Measurements from ENCODE around the gene ASB13. TPM values are rescaled to one million over a fixed set of nuclear protein-coding genes. Genes with fewer than 3 reads are reported as not detected.

ASB13 gene
- total and polyA plus RNA-seq, 4 donors, result 14.3 to 35.8 (median 23.6) TPM

DNA sequence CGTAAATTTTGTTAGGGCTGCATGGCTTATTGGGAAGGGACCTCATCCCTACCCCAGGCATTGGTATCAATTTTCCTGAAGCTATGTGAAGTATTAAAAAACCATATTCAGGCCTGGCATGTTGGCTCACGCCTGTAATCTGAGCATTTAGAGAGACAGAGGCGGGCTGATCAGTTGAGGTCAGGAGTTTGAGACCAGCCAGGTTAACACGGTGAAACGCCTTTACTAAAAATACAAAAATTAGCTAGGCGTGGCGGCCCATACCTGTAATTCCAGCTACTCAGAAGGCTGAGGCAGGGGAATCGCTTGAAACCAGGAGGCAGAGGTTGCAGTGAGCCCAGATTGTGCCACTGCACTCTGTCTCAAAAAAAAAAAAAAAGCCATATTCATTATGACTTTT lies 25.4 kb upstream of the ASB13 start:
- H3K4me3 ChIP-seq (ENCODE audit: low read depth, low read length), result peak overlapping the region; percentile 59
- H3K27ac ChIP-seq (ENCODE audit: low read depth, low read length), result no peak overlapping the region

DNA sequence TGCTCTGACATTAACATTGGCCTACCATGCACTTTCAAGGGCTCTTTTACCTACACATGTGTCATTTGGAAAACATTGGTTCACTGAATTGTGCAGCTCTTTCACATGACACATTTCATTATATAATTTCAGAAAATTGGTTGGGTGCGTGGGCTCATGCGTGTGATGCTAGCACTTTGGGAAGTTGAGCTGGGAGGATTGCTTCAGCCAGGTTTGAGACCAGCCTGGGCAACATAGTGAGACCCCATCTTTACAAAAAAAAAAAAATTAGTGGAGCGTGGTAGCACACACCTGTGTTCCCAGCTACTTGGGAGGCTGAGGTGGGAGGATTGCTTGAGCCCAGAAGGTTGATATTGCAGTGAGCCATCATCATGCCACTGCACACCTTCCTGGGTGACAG lies 22.2 kb upstream of the ASB13 start:
- peaks cover 17% of the 10 kb centered on the region for H3K4me1 ChIP-seq (ENCODE audit: control insufficient read depth, insufficient read depth, low read length)
- WGBS (ENCODE audit: insufficient coverage), result 86% methylated on average over 1 of the region's 3 CpGs

More for the DNA sequence above, 25.4 kb upstream of the ASB13 start:
- 83% methylated on average over 4 of the region's 8 CpGs for WGBS (ENCODE audit: insufficient coverage)
- no peaks in the 10 kb centered on the region for H3K27me3 ChIP-seq (ENCODE audit: control insufficient read depth, insufficient read depth, low read length)
- no peak for DNase-seq (ENCODE audit: low read depth in 4 of 6, low spot score in 6 of 6)
- H3K9me3 ChIP-seq (ENCODE audit: control insufficient read depth, insufficient read depth, low read length), result no peaks in the 10 kb centered on the region
- peaks cover 13% of the 10 kb centered on the region for H3K4me1 ChIP-seq (ENCODE audit: control insufficient read depth, insufficient read depth, low read length)
- H3K36me3 ChIP-seq (ENCODE audit: control insufficient read depth, insufficient read depth, low read length), result no peaks in the 10 kb centered on the region

DNA sequence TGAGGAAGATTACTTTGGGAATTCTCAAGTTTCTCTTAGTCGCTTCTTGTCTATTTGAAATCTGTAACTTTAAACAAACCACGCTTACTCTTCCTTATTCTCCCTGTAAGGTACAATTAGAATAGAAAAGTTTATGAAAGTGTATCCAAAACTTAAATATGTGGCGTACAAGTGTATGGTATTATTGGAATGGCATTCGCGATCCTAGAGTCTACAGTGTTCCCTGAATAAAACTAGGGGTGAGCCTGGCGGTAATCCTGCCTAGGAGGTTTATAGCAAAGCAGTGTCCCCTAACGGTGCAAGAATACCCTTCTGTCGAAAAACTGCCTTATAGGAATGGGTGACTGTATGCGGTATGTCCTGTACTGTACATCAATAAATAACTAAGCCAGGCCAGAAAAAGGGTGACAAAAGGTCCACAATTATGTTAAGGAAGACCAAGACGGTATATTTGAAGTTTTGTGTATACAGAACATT lies 19.4 kb upstream of the ASB13 start:
- Histone ChIP-seq H3K27ac (ENCODE audit: low read depth, low read length) (peak overlapping the region; percentile 71), H3K4me3 (ENCODE audit: low read depth, low read length) (peak overlapping the region; percentile 78), H3K27me3 (ENCODE audit: control insufficient read depth, insufficient read depth, low read length) (no peaks in the 10 kb centered on the region), H3K9me3 (ENCODE audit: control insufficient read depth, insufficient read depth, low read length) (no peaks in the 10 kb centered on the region), H3K36me3 (ENCODE audit: control insufficient read depth, insufficient read depth, low read length) (no peaks in the 10 kb centered on the region), H3K4me1 (ENCODE audit: control insufficient read depth, insufficient read depth, low read length) (peaks cover 3% of the 10 kb centered on the region)
- DNase-seq (ENCODE audit: low read depth in 4 of 6, low spot score in 6 of 6), result no peak
- 18% methylated on average over 3 of the region's 10 CpGs for WGBS (ENCODE audit: insufficient coverage)

More for the DNA sequence above, 22.2 kb upstream of the ASB13 start:
- no peak for DNase-seq (ENCODE audit: low read depth in 4 of 6, low spot score in 6 of 6)
- Histone ChIP-seq H3K27me3 (ENCODE audit: control insufficient read depth, insufficient read depth, low read length) (no peaks in the 10 kb centered on the region), H3K27ac (ENCODE audit: low read depth, low read length) (no peak overlapping the region), H3K36me3 (ENCODE audit: control insufficient read depth, insufficient read depth, low read length) (no peaks in the 10 kb centered on the region), H3K9me3 (ENCODE audit: control insufficient read depth, insufficient read depth, low read length) (no peaks in the 10 kb centered on the region), H3K4me3 (ENCODE audit: low read depth, low read length) (no peak overlapping the region)

DNA sequence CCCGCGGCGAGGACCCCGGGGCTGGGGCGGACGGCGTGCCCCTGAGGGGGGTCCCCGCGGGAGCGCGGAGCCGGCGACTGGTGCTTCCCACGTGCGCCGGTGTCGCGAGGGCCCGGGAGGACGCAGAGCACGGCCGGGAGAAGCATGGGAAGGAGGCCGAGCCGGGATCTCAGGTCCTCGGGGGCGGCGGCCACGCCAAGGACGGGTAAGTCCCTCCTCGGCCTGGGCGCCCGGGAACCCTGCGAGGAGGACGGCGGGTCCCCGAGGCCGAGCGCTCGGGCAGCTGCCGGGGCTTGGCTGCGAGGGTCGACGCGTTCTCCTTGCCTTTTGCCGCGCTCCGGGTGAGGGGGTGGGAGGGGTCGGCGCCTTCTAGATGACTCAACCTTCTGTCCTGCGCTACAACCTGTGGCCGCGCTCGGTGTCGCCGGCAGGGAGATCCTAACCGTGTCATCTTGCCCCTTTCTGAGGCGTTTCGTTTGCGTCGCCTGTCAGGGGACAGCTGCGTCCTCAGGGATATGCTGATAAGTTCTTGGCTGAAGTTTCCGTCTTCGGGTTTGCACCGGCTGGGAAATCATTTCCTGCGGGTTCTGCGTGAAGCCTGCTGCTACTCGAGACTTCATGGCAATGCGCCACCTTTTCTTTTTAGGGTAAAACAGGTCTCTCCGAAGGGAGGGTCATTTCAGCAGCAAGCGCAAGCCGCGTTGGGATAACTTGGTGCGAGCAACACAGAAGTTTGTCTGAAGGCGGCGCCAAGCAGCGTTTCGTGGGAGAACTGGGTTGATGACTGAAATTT lies 18.8 kb upstream of the ASB13 start:
- H3K27ac ChIP-seq (ENCODE audit: low read depth, low read length), result peak overlapping the region; percentile 71
- H3K4me1 ChIP-seq (ENCODE audit: control insufficient read depth, insufficient read depth, low read length), result peaks cover 3% of the 10 kb centered on the region
- DNase-seq (ENCODE audit: low read depth in 4 of 6, low spot score in 6 of 6), result peak in 3 of 6 donors; percentile 35 to 82 (median 81)
- H3K9me3 ChIP-seq (ENCODE audit: control insufficient read depth, insufficient read depth, low read length), result no peaks in the 10 kb centered on the region
- H3K27me3 ChIP-seq (ENCODE audit: control insufficient read depth, insufficient read depth, low read length), result no peaks in the 10 kb centered on the region
- under 1% methylated on average over 77 of the region's 77 CpGs for WGBS (ENCODE audit: insufficient coverage)
- peak overlapping the region; percentile 78 for H3K4me3 ChIP-seq (ENCODE audit: low read depth, low read length)
- no peaks in the 10 kb centered on the region for H3K36me3 ChIP-seq (ENCODE audit: control insufficient read depth, insufficient read depth, low read length)

DNA sequence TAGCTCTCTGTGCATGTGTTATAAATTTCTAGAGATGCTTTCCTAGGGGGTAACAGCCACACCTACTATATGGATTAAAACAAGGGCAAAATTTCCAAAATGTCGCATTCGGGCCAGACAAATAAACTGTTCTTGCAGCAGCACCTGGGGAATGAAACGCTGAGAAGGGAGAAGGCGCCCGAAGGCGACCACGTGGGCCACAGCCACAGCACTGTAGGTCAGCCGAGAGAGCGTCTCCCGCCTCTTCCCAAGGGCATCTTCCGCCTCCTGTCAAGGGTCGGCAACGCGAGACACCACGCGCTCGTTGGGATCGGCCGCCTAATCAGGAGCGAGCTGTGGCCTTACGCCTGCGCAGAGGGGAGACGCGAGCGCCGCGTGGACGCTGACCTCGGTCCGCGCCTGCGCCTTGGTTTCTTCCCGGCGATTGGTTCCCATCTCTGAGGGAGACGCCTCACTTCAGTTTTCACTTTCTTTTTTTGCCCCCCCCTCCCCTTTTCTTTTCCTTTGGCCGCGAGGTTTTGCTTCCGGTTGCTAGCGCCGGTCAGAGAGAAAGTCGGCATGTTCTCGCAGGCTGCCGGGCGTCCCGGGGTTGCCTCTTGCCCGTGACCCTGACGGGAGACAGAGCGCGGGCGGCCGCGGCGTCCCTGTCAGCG lies 18.0 kb upstream of the ASB13 start, which contains the start of gene TASOR2:
Gene TASOR2, plus strand, starts transcription at position 521 of the 653 bp plus-strand sequence. CDS start 35,805 bp downstream, outside the sequence.
- Histone ChIP-seq H3K36me3 (ENCODE audit: control insufficient read depth, insufficient read depth, low read length) (no peaks in the 10 kb centered on the region), H3K27me3 (ENCODE audit: control insufficient read depth, insufficient read depth, low read length) (no peaks in the 10 kb centered on the region), H3K4me3 (ENCODE audit: low read depth, low read length) (peak within 1 kb of the TSS; percentile 78), H3K9me3 (ENCODE audit: control insufficient read depth, insufficient read depth, low read length) (no peaks in the 10 kb centered on the region), H3K4me1 (ENCODE audit: control insufficient read depth, insufficient read depth, low read length) (peaks cover 3% of the 10 kb centered on the region), H3K27ac (ENCODE audit: low read depth, low read length) (peak within 1 kb of the TSS; percentile 71)
- peak; percentile 95 to 99 (median 96) for DNase-seq (ENCODE audit: low read depth in 4 of 6, low spot score in 6 of 6)
- WGBS (ENCODE audit: insufficient coverage), result under 1% methylated on average over 54 of the region's 54 CpGs

- H3K4me3 ChIP-seq (ENCODE audit: low read depth, low read length), result no peak overlapping the region
- H3K36me3 ChIP-seq (ENCODE audit: control insufficient read depth, insufficient read depth, low read length), result no peaks in the 10 kb centered on the region
- no peaks in the 10 kb centered on the region for H3K9me3 ChIP-seq (ENCODE audit: control insufficient read depth, insufficient read depth, low read length)
- H3K4me1 ChIP-seq (ENCODE audit: control insufficient read depth, insufficient read depth, low read length), result peaks cover 3% of the 10 kb centered on the region
- 50% methylated on average over 1 of the region's 3 CpGs for WGBS (ENCODE audit: insufficient coverage)
- H3K27me3 ChIP-seq (ENCODE audit: control insufficient read depth, insufficient read depth, low read length), result peaks cover 2% of the 10 kb centered on the region
- H3K27ac ChIP-seq (ENCODE audit: low read depth, low read length), result no peak overlapping the region
- no peak for DNase-seq (ENCODE audit: low read depth in 4 of 6, low spot score in 6 of 6)
These were observed 16.7 kb upstream of the ASB13 start for GRCh38 chr10:5683065-5683464.

GRCh38 chr10:5681930-5682329 lies 15.5 kb upstream of the ASB13 start:
- Histone ChIP-seq H3K4me1 (ENCODE audit: control insufficient read depth, insufficient read depth, low read length) (peaks cover 3% of the 10 kb centered on the region), H3K9me3 (ENCODE audit: control insufficient read depth, insufficient read depth, low read length) (no peaks in the 10 kb centered on the region), H3K27me3 (ENCODE audit: control insufficient read depth, insufficient read depth, low read length) (peaks cover 2% of the 10 kb centered on the region), H3K4me3 (ENCODE audit: low read depth, low read length) (no peak overlapping the region), H3K36me3 (ENCODE audit: control insufficient read depth, insufficient read depth, low read length) (no peaks in the 10 kb centered on the region), H3K27ac (ENCODE audit: low read depth, low read length) (no peak overlapping the region)
- DNase-seq (ENCODE audit: low read depth in 4 of 6, low spot score in 6 of 6), result no peak
- WGBS (ENCODE audit: insufficient coverage), result no CpG with 5 or more reads among the region's 5 CpGs

- no peaks in the 10 kb centered on the region for H3K9me3 ChIP-seq (ENCODE audit: control insufficient read depth, insufficient read depth, low read length)
- H3K27me3 ChIP-seq (ENCODE audit: control insufficient read depth, insufficient read depth, low read length), result peaks cover 2% of the 10 kb centered on the region
- H3K4me1 ChIP-seq (ENCODE audit: control insufficient read depth, insufficient read depth, low read length), result peaks cover 3% of the 10 kb centered on the region
- H3K36me3 ChIP-seq (ENCODE audit: control insufficient read depth, insufficient read depth, low read length), result no peaks in the 10 kb centered on the region
- no peak for DNase-seq (ENCODE audit: low read depth in 4 of 6, low spot score in 6 of 6)
- WGBS (ENCODE audit: insufficient coverage), result no CpG with 5 or more reads among the region's 2 CpGs
- H3K4me3 ChIP-seq (ENCODE audit: low read depth, low read length), result no peak overlapping the region
- H3K27ac ChIP-seq (ENCODE audit: low read depth, low read length), result no peak overlapping the region
These were observed 13.2 kb upstream of the ASB13 start for GRCh38 chr10:5679606-5680005.

GRCh38 chr10:5679037-5679435 lies 12.6 kb upstream of the ASB13 start:
- H3K4me3 ChIP-seq (ENCODE audit: low read depth, low read length), result no peak overlapping the region
- H3K36me3 ChIP-seq (ENCODE audit: control insufficient read depth, insufficient read depth, low read length), result no peaks in the 10 kb centered on the region
- WGBS (ENCODE audit: insufficient coverage), result no CpG with 5 or more reads among the region's 3 CpGs
- H3K27me3 ChIP-seq (ENCODE audit: control insufficient read depth, insufficient read depth, low read length), result peaks cover 2% of the 10 kb centered on the region
- no peaks in the 10 kb centered on the region for H3K4me1 ChIP-seq (ENCODE audit: control insufficient read depth, insufficient read depth, low read length)
- no peaks in the 10 kb centered on the region for H3K9me3 ChIP-seq (ENCODE audit: control insufficient read depth, insufficient read depth, low read length)
- no peak overlapping the region for H3K27ac ChIP-seq (ENCODE audit: low read depth, low read length)
- DNase-seq (ENCODE audit: low read depth in 4 of 6, low spot score in 6 of 6), result no peak

Measured in spinal cord (tissue), 10 donors.